ENCODE measurements around the gene ANKS1B.

Gene ANKS1B

DNA sequence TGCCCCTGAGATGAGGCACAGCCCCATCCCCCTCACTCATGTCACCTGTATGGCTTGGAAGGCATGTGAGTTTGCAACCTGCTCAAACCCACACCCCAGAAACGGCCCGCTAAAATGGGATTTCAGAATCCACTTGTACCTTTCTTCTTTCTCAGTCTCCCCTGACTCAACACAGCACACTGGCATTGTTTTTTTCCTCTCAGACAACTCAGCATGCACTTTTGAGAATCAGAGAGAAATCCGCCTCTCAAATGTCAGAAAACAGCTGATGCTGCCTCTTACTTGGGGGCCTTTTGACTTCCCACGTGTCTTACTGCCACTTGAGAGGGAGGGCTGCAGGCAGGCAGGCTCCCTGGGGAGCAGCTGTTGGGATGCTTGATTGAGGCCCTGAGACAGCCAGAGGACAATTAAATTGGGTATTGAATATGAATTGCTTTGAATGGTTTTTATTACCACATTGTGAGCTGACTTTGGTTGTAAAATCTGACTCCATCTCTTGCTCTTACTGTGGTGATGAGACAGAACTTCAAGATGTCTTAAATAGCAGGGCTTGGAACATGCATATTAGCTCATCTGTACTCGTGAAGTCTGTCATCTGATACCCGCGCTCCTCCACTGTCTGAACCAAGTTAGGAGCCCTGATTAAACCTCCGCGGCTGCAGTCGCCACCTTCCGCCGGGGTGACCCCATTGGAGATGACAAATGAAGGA lies 1243.0 kb downstream of the ANKS1B start (continued):
- peak; percentile 98 for TF ChIP-seq ZNF600 (tag by site-specific recombination; IDR thresholded peaks at IDR 0.05)
- TF ChIP-seq, protein P1, sequence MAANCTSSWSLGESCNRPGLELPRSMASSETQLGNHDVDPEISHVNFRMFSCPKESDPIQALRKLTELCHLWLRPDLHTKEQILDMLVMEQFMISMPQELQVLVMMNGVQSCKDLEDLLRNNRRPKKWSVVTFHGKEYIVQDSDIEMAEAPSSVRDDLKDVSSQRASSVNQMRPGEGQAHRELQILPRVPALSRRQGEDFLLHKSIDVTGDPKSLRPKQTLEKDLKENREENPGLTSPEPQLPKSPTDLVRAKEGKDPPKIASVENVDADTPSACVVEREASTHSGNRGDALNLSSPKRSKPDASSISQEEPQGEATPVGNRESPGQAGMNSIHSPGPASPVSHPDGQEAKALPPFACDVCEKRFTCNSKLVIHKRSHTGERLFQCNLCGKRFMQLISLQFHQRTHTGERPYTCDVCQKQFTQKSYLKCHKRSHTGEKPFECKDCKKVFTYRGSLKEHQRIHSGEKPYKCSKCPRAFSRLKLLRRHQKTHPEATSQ (tag by site-specific recombination; IDR thresholded peaks at IDR 0.05): no peak
- no peak for TF ChIP-seq ZNF677 (tag by site-specific recombination; IDR thresholded peaks at IDR 0.05)
- peak; percentile 18; the same call in 1 of the 2 replicates for TF ChIP-seq PRDM1 (tag by site-specific recombination; IDR thresholded peaks at IDR 0.05)
- no peak for TF ChIP-seq ZNF112 (tag by site-specific recombination; IDR thresholded peaks at IDR 0.05)
- no peak for TF ChIP-seq ZNF658 (tag by site-specific recombination; IDR thresholded peaks at IDR 0.05)
- no peak for TF ChIP-seq OVOL3 (tag by site-specific recombination; IDR thresholded peaks at IDR 0.05)
- TF ChIP-seq BCL11A (tag by site-specific recombination; IDR thresholded peaks at IDR 0.05; ENCODE audit: low read depth): no peak; the same call in 1 of the 2 replicates
- TF ChIP-seq YY1 (tag by site-specific recombination; IDR thresholded peaks at IDR 0.05): no peak
- no peak for TF ChIP-seq SCRT2 (tag by site-specific recombination; IDR thresholded peaks at IDR 0.05)
- peak; percentile 58; the same call in 1 of the 2 replicates for TF ChIP-seq ZNF561 (tag by site-specific recombination; IDR thresholded peaks at IDR 0.05; ENCODE audit: borderline replicate concordance)
- no peak for TF ChIP-seq ZNF548 (tag by site-specific recombination; IDR thresholded peaks at IDR 0.05)
- TF ChIP-seq, protein P2, sequence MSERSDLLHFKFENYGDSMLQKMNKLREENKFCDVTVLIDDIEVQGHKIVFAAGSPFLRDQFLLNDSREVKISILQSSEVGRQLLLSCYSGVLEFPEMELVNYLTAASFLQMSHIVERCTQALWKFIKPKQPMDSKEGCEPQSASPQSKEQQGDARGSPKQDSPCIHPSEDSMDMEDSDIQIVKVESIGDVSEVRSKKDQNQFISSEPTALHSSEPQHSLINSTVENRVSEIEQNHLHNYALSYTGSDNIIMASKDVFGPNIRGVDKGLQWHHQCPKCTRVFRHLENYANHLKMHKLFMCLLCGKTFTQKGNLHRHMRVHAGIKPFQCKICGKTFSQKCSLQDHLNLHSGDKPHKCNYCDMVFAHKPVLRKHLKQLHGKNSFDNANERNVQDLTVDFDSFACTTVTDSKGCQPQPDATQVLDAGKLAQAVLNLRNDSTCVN (tag by site-specific recombination; optimal IDR thresholded peaks at IDR 0.05): no peak
- TF ChIP-seq ZNF138 (tag by site-specific recombination; IDR thresholded peaks at IDR 0.05; ENCODE audit: borderline replicate concordance): no peak
- TF ChIP-seq, protein P3, sequence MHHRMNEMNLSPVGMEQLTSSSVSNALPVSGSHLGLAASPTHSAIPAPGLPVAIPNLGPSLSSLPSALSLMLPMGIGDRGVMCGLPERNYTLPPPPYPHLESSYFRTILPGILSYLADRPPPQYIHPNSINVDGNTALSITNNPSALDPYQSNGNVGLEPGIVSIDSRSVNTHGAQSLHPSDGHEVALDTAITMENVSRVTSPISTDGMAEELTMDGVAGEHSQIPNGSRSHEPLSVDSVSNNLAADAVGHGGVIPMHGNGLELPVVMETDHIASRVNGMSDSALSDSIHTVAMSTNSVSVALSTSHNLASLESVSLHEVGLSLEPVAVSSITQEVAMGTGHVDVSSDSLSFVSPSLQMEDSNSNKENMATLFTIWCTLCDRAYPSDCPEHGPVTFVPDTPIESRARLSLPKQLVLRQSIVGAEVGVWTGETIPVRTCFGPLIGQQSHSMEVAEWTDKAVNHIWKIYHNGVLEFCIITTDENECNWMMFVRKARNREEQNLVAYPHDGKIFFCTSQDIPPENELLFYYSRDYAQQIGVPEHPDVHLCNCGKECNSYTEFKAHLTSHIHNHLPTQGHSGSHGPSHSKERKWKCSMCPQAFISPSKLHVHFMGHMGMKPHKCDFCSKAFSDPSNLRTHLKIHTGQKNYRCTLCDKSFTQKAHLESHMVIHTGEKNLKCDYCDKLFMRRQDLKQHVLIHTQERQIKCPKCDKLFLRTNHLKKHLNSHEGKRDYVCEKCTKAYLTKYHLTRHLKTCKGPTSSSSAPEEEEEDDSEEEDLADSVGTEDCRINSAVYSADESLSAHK (tag by site-specific recombination; IDR thresholded peaks at IDR 0.05): no peak; the same call in 1 of the 2 replicates
- TF ChIP-seq, protein P4, sequence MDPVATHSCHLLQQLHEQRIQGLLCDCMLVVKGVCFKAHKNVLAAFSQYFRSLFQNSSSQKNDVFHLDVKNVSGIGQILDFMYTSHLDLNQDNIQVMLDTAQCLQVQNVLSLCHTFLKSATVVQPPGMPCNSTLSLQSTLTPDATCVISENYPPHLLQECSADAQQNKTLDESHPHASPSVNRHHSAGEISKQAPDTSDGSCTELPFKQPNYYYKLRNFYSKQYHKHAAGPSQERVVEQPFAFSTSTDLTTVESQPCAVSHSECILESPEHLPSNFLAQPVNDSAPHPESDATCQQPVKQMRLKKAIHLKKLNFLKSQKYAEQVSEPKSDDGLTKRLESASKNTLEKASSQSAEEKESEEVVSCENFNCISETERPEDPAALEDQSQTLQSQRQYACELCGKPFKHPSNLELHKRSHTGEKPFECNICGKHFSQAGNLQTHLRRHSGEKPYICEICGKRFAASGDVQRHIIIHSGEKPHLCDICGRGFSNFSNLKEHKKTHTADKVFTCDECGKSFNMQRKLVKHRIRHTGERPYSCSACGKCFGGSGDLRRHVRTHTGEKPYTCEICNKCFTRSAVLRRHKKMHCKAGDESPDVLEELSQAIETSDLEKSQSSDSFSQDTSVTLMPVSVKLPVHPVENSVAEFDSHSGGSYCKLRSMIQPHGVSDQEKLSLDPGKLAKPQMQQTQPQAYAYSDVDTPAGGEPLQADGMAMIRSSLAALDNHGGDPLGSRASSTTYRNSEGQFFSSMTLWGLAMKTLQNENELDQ (tag by site-specific recombination; IDR thresholded peaks at IDR 0.05; ENCODE audit: low read depth): no peak
- TF ChIP-seq, protein P5, sequence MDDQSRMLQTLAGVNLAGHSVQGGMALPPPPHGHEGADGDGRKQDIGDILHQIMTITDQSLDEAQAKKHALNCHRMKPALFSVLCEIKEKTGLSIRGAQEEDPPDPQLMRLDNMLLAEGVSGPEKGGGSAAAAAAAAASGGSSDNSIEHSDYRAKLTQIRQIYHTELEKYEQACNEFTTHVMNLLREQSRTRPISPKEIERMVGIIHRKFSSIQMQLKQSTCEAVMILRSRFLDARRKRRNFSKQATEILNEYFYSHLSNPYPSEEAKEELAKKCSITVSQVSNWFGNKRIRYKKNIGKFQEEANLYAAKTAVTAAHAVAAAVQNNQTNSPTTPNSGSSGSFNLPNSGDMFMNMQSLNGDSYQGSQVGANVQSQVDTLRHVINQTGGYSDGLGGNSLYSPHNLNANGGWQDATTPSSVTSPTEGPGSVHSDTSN (CRISPR knock-in tag; IDR thresholded peaks at IDR 0.05): no peak
- no peak for TF ChIP-seq ZNF221 (tag by site-specific recombination; IDR thresholded peaks at IDR 0.05; ENCODE audit: borderline replicate concordance)
- TF ChIP-seq, protein P6, sequence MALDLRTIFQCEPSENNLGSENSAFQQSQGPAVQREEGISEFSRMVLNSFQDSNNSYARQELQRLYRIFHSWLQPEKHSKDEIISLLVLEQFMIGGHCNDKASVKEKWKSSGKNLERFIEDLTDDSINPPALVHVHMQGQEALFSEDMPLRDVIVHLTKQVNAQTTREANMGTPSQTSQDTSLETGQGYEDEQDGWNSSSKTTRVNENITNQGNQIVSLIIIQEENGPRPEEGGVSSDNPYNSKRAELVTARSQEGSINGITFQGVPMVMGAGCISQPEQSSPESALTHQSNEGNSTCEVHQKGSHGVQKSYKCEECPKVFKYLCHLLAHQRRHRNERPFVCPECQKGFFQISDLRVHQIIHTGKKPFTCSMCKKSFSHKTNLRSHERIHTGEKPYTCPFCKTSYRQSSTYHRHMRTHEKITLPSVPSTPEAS (tag by site-specific recombination; IDR thresholded peaks at IDR 0.05): no peak
- TF ChIP-seq ZNF274 (IDR thresholded peaks at IDR 0.05; ENCODE audit: low read length): no peak
- no peak for TF ChIP-seq ZNF274 (tag by site-specific recombination; IDR thresholded peaks at IDR 0.05; ENCODE audit: borderline replicate concordance)
- TF ChIP-seq ZNF549 (tag by site-specific recombination; IDR thresholded peaks at IDR 0.05): no peak
- TF ChIP-seq ZNF37A (tag by site-specific recombination; IDR thresholded peaks at IDR 0.05): no peak
- TF ChIP-seq ZNF214 (tag by site-specific recombination; IDR thresholded peaks at IDR 0.05; ENCODE audit: borderline replicate concordance): no peak
- TF ChIP-seq ZNF624 (tag by site-specific recombination; IDR thresholded peaks at IDR 0.05): no peak
- TF ChIP-seq IKZF3 (tag by site-specific recombination; IDR thresholded peaks at IDR 0.05): no peak; the same call in 1 of the 2 replicates
- 0 out of 2 replicates have a peak, but pooled peaks have one; percentile 29 for TF ChIP-seq ZNF843 (tag by site-specific recombination; IDR thresholded peaks at IDR 0.05)
- TF ChIP-seq, protein P7, sequence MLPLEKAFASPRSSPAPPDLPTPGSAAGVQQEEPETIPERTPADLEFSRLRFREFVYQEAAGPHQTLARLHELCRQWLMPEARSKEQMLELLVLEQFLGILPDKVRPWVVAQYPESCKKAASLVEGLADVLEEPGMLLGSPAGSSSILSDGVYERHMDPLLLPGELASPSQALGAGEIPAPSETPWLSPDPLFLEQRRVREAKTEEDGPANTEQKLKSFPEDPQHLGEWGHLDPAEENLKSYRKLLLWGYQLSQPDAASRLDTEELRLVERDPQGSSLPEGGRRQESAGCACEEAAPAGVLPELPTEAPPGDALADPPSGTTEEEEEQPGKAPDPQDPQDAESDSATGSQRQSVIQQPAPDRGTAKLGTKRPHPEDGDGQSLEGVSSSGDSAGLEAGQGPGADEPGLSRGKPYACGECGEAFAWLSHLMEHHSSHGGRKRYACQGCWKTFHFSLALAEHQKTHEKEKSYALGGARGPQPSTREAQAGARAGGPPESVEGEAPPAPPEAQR (tag by site-specific recombination; IDR thresholded peaks at IDR 0.05): no peak

All from HEK293 (cell line).